ENCODE measurements around the gene FOXN1. TPM values are rescaled to one million over a fixed set of nuclear protein-coding genes. Genes with fewer than 3 reads are reported as not detected.
A peak's percentile ranks its signal among the peaks of the same experiment; 100 is the strongest.

Gene FOXN1
- polyA plus RNA-seq, 2 of the 4 experiments (the other 2 are of a cell fraction), result not detected

GRCh38 chr17:28573521-28573920 lies 67.4 kb downstream of the FOXN1 start:
- ChIA-PET CTCF (interaction anchor here (1.0 to 3.8 kb wide), 6 partner anchors 12 to 72 kb away, joined by 3 to 24 read pairs (median 4); no protein-coding TSS in a partner anchor), POLR2A (no interaction called here)
- TF ChIP-seq RFX5 (IDR thresholded peaks at IDR 0.05), result no peak
- H3K27ac ChIP-seq, result no peak overlapping the region
- no peak overlapping the region for H3K4me3 ChIP-seq
- DNase-seq (ENCODE audit: low read depth in 1 of 2, low spot score in 1 of 2) (no peak), ATAC-seq (no peak), FAIRE-seq (no peak)
- no peaks in the 10 kb centered on the region for H3K9me3 ChIP-seq
- WGBS (ENCODE audit: missing lambda C conversion rate), result 93% methylated on average over 9 of the region's 9 CpGs
- H3K4me1 ChIP-seq, result peaks cover 30% of the 10 kb centered on the region
- H3K4me2 ChIP-seq, result no peak overlapping the region

GRCh38 chr17:28573966-28574480 lies 67.9 kb downstream of the FOXN1 start:
- Histone ChIP-seq H3K27ac (no peak overlapping the region), H3K4me3 (no peak overlapping the region), H3K4me1 (peaks cover 30% of the 10 kb centered on the region), H3K9me3 (no peaks in the 10 kb centered on the region), H3K4me2 (no peak overlapping the region)
- POLR2A ChIA-PET, result no interaction called here
- TF ChIP-seq HMGXB4 (CRISPR knock-in tag; IDR thresholded peaks at IDR 0.05; ENCODE audit: borderline replicate concordance) (no peak), JUNB (IDR thresholded peaks at IDR 0.05) (no peak)
- DNase-seq (ENCODE audit: low read depth in 1 of 2, low spot score in 1 of 2) (no peak), ATAC-seq (no peak), FAIRE-seq (no peak)
- CTCF ChIA-PET, result interaction anchor here (1.3 kb wide), 1 partner anchor 24 kb away, joined by 3 read pairs; no protein-coding TSS in a partner anchor
- 96% methylated on average over 6 of the region's 6 CpGs for WGBS (ENCODE audit: missing lambda C conversion rate)

GRCh38 chr17:28574526-28574925 lies 68.4 kb downstream of the FOXN1 start:
- DNase-seq (ENCODE audit: low read depth in 1 of 2, low spot score in 1 of 2) (peak in 1 of 2 experiments; percentile 41), ATAC-seq (no peak), FAIRE-seq (no peak)
- WGBS (ENCODE audit: missing lambda C conversion rate), result 82% methylated on average over 7 of the region's 7 CpGs
- peaks cover 30% of the 10 kb centered on the region for H3K4me1 ChIP-seq
- no peak overlapping the region for H3K27ac ChIP-seq
- ChIA-PET POLR2A (no interaction called here), CTCF (interaction anchor here (2.6 kb wide), 1 partner anchor 80 kb away, joined by 11 read pairs; no protein-coding TSS in a partner anchor)
- H3K4me3 ChIP-seq, result no peak overlapping the region
- TF ChIP-seq MAFK (IDR thresholded peaks at IDR 0.05; ENCODE audit: partially characterized antibody) (no peak), CTCF (IDR thresholded peaks at IDR 0.05) (no peak), ZSCAN20 (CRISPR knock-in tag; IDR thresholded peaks at IDR 0.05) (no peak), RCOR1 (IDR thresholded peaks at IDR 0.05; ENCODE audit: low read depth, low read length) (no peak), BHLHE40 (IDR thresholded peaks at IDR 0.05; ENCODE audit: low read depth, low read length) (no peak), PHF8 (IDR thresholded peaks at IDR 0.05; ENCODE audit: borderline replicate concordance, low read depth) (no peak), POLR2A (IDR thresholded peaks at IDR 0.05; ENCODE audit: low read length) (no peak), RFX5 (IDR thresholded peaks at IDR 0.05) (no peak), HOXB13 (CRISPR knock-in tag; IDR thresholded peaks at IDR 0.05; ENCODE audit: low read depth) (no peak), ELK1 (IDR thresholded peaks at IDR 0.05; ENCODE audit: low read depth, low read length) (no peak), RNF2 (IDR thresholded peaks at IDR 0.05; ENCODE audit: borderline replicate concordance, low read depth) (no peak), HDAC2 (IDR thresholded peaks at IDR 0.05) (no peak), HMGXB4 (CRISPR knock-in tag; IDR thresholded peaks at IDR 0.05; ENCODE audit: borderline replicate concordance) (no peak), ESRRA (IDR thresholded peaks at IDR 0.05; ENCODE audit: borderline replicate concordance, low read length) (no peak), RARB (CRISPR knock-in tag; IDR thresholded peaks at IDR 0.05) (no peak), EHF (CRISPR knock-in tag; IDR thresholded peaks at IDR 0.05) (no peak), MYC (IDR thresholded peaks at IDR 0.05; ENCODE audit: borderline replicate concordance, low read length) (no peak), USF2 (IDR thresholded peaks at IDR 0.05) (no peak), HOXA7 (CRISPR knock-in tag; IDR thresholded peaks at IDR 0.05) (no peak)
- no peaks in the 10 kb centered on the region for H3K9me3 ChIP-seq
- H3K4me2 ChIP-seq, result no peak overlapping the region

Data from A549 (cell line).